Esophagus muscularis mucosa (tissue), 4 donors: ENCODE data around the gene PRKCQ.

ENCODE experiments used
- CTCF ChIP-seq, 3 experiments: fragments of 200-600 bp in 2 of 3; fragments of 450-650 bp in 1 of 3; sonication (generic) in 2 of 3; IDR thresholded peaks; one replicate each; pipeline ENCODE4 v1.5.1; 2017 to 2019; ENCODE audit warnings: antibody characterized with exemption in 3 of 3, mild to moderate bottlenecking in 2 of 3, moderate library complexity in 1 of 3
- EP300 ChIP-seq: sonication (generic); formaldehyde crosslinking; IDR thresholded peaks from one replicate; pipeline ENCODE4 v1.6.1; 2017; ENCODE audit warnings: antibody characterized with exemption
- POLR2A ChIP-seq: fragments of 450-650 bp; IDR thresholded peaks from one replicate; pipeline ENCODE4 v1.6.1; 2017; ENCODE audit warnings: antibody characterized with exemption, moderate library complexity, mild to moderate bottlenecking, low read depth

DNA sequence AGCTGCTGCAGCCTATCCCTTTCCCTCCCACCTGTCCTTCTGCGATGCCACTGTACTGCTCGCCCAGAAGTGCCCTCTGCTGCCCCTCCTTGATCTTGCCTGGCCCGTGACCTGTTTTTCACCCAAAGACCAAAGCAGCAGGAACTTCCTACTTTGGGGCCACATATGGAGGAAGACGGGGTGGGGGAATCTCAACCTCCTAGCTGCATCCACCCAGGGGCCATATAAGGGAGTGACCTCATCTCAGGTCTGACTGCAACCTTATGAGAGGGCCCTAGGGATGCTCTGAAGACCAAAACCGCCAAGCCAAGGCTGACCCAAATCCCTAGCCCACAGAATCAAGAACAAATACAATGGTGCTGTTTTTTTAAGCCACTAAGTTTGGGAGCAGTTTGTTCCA, 15.7 kb downstream of the PRKCQ start:
- TF ChIP-seq CTCF (IDR thresholded peaks at IDR 0.05) (no peak), EP300 (no peak), POLR2A (no peak)
